Hepatocyte (in vitro differentiated cells): ENCODE measurements around the gene IL2. TPM values are rescaled to one million over a fixed set of nuclear protein-coding genes. Genes with fewer than 3 reads are reported as not detected.
A peak's percentile ranks its signal among the peaks of the same experiment; 100 is the strongest.

ENCODE experiments used
- DNase-seq: peaks from one replicate; pipeline ENCODE4 v3.0.0-alpha.2; 2016; ENCODE audit warnings: low spot score
- H2AFZ ChIP-seq: fragments of 200-600 bp; sonication (generic); 2 replicates; pipeline ENCODE4 v1.6.0; 2016; ENCODE audit warnings: antibody characterized with exemption, mild to moderate bottlenecking
- H3K27ac ChIP-seq: fragments of 200-600 bp; sonication (generic); 2 replicates; pipeline ENCODE4 v1.5.1; 2016; ENCODE audit warnings: mild to moderate bottlenecking
- H3K27me3 ChIP-seq: fragments of 200-600 bp; sonication (generic); 2 replicates; pipeline ENCODE4 v1.6.1; 2016
- H3K36me3 ChIP-seq: fragments of 200-600 bp; sonication (generic); replicated peaks from 2 replicates; pipeline ENCODE4 v1.5.1; 2016; ENCODE audit warnings: low read depth; ENCODE audit not compliant: insufficient read depth
- H3K4me1 ChIP-seq: fragments of 200-600 bp; sonication (generic); 2 replicates; pipeline ENCODE4 v1.5.1; 2016; ENCODE audit warnings: mild to moderate bottlenecking, moderate library complexity; ENCODE audit not compliant: insufficient read depth
- H3K4me2 ChIP-seq: fragments of 200-600 bp; sonication (generic); 2 replicates; pipeline ENCODE4 v1.6.0; 2016
- H3K4me3 ChIP-seq: fragments of 200-600 bp; sonication (generic); 2 replicates; pipeline ENCODE4 v1.5.1; 2016; ENCODE audit warnings: mild to moderate bottlenecking
- H3K79me2 ChIP-seq: fragments of 200-600 bp; sonication (generic); 2 replicates; pipeline ENCODE4 v1.6.0; 2017; ENCODE audit warnings: mild to moderate bottlenecking
- H3K9me2 ChIP-seq: fragments of 200-600 bp; sonication (generic); replicated peaks from 2 replicates; pipeline ENCODE4 v1.6.0; 2017; ENCODE audit warnings: mild to moderate bottlenecking; ENCODE audit not compliant: insufficient read depth
- H3K9me3 ChIP-seq: fragments of 200-600 bp; sonication (generic); 2 replicates; pipeline ENCODE4 v1.5.1; 2016; ENCODE audit warnings: low read depth, mild to moderate bottlenecking
- H4K20me1 ChIP-seq: fragments of 200-600 bp; sonication (generic); 2 replicates; pipeline ENCODE4 v1.6.0; 2016; ENCODE audit warnings: mild to moderate bottlenecking; ENCODE audit not compliant: insufficient read depth, poor library complexity, severe bottlenecking
- EZH2 ChIP-seq: fragments of 200-600 bp; sonication (generic); IDR thresholded peaks from 2 replicates; pipeline ENCODE4 v1.6.1; 2016; ENCODE audit warnings: antibody characterized with exemption, mild to moderate bottlenecking, borderline replicate concordance
- EZH2phosphoT487 ChIP-seq: fragments of 200-600 bp; sonication (generic); IDR thresholded peaks from one replicate; pipeline ENCODE4 v1.6.1; 2018; ENCODE audit warnings: antibody characterized with exemption, mild to moderate bottlenecking, low read depth, moderate library complexity; ENCODE audit not compliant: unreplicated experiment, severe bottlenecking
- WGBS: methylation state at CpG from one replicate; pipeline ENCODE4 v1.1.6; 2016; ENCODE audit warnings: low lambda C conversion rate; ENCODE audit errors: missing lambda C conversion rate; 5-methylcytosine and 5-hydroxymethylcytosine counted together
- polyA plus RNA-seq: library from polyadenylated mRNA; unstranded; fragments of >200 nt; fragmentation: Nextera tagmentation; extraction: Ambion mirVana; gene quantifications from 2 replicates; pipeline ENCODE4 v1.2.1, GENCODE V29; 2016
- total RNA-seq: library from RNA; depleted of rRNA; stranded (reverse); fragments of >200 nt; gene quantifications from 2 replicates; pipeline ENCODE4 v1.2.3, GENCODE V29; 2014
- TF ChIP-seq, protein P1 (sequence below): fragments of 200-600 bp; sonication (generic); IDR thresholded peaks from 2 replicates; pipeline ENCODE4 v1.5.1; 2016; ENCODE audit warnings: antibody characterized with exemption, mild to moderate bottlenecking; ENCODE audit not compliant: poor library complexity

IL2 gene
- total and polyA plus RNA-seq, 2 experiments from 2014 or later, result not detected

DNA sequence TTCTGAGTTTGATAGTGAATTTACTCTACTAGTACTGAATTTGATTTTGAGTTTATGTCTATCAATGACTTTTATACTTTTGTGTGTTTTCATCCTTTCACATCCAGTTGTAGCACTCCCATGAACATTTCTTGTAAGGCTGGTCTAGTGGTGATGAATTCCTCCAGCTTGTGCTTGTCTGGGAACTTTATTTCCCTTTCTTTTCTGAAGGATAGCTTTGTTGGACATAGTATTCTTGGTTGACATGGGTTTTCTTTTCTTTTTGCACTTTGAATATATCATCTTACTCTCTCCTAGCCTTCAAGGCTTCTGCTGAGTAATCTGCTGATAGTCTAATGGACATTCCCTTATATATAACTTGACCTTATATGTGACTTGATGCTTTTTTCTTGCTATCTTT is 32.5 kb upstream of the IL2 start:
- no peaks in the 10 kb centered on the region for H3K27me3 ChIP-seq
- TF ChIP-seq EZH2, result no peak
- H2AFZ ChIP-seq, result no peak overlapping the region
- H3K79me2 ChIP-seq, result no peaks in the 10 kb centered on the region
- no peak overlapping the region for H3K27ac ChIP-seq
- no peak for DNase-seq
- no peaks in the 10 kb centered on the region for H3K36me3 ChIP-seq
- no peak overlapping the region for H3K4me3 ChIP-seq
- H4K20me1 ChIP-seq, result no peaks in the 10 kb centered on the region
- no peaks in the 10 kb centered on the region for H3K9me2 ChIP-seq
- peaks cover 6% of the 10 kb centered on the region for H3K9me3 ChIP-seq
- no peaks in the 10 kb centered on the region for H3K4me1 ChIP-seq
- H3K4me2 ChIP-seq, result no peak overlapping the region

GRCh38 chr4:122483481-122483880 is 27.0 kb upstream of the IL2 start:
- no peaks in the 10 kb centered on the region for H3K9me3 ChIP-seq
- H3K9me2 ChIP-seq, result no peaks in the 10 kb centered on the region
- TF ChIP-seq EZH2phosphoT487 (no peak), EZH2 (no peak)
- TF ChIP-seq, protein P1, sequence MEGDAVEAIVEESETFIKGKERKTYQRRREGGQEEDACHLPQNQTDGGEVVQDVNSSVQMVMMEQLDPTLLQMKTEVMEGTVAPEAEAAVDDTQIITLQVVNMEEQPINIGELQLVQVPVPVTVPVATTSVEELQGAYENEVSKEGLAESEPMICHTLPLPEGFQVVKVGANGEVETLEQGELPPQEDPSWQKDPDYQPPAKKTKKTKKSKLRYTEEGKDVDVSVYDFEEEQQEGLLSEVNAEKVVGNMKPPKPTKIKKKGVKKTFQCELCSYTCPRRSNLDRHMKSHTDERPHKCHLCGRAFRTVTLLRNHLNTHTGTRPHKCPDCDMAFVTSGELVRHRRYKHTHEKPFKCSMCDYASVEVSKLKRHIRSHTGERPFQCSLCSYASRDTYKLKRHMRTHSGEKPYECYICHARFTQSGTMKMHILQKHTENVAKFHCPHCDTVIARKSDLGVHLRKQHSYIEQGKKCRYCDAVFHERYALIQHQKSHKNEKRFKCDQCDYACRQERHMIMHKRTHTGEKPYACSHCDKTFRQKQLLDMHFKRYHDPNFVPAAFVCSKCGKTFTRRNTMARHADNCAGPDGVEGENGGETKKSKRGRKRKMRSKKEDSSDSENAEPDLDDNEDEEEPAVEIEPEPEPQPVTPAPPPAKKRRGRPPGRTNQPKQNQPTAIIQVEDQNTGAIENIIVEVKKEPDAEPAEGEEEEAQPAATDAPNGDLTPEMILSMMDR, result no peak
- H3K4me3 ChIP-seq, result no peak overlapping the region
- no peaks in the 10 kb centered on the region for H4K20me1 ChIP-seq
- 67% methylated on average over 4 of the region's 4 CpGs for WGBS
- no peaks in the 10 kb centered on the region for H3K79me2 ChIP-seq
- H3K4me1 ChIP-seq, result peaks cover 6% of the 10 kb centered on the region
- no peak overlapping the region for H3K4me2 ChIP-seq
- H3K27me3 ChIP-seq, result no peaks in the 10 kb centered on the region
- DNase-seq, result no peak
- no peak overlapping the region for H2AFZ ChIP-seq
- no peaks in the 10 kb centered on the region for H3K36me3 ChIP-seq
- no peak overlapping the region for H3K27ac ChIP-seq

GRCh38 chr4:122481766-122482405 is 25.4 kb upstream of the IL2 start:
- Histone ChIP-seq H2AFZ (no peak overlapping the region), H3K27ac (peak overlapping the region; percentile 49), H3K36me3 (no peaks in the 10 kb centered on the region), H3K9me3 (no peaks in the 10 kb centered on the region), H3K4me3 (no peak overlapping the region), H4K20me1 (no peaks in the 10 kb centered on the region), H3K4me1 (peaks cover 6% of the 10 kb centered on the region), H3K27me3 (no peaks in the 10 kb centered on the region), H3K79me2 (no peaks in the 10 kb centered on the region), H3K4me2 (no peak overlapping the region), H3K9me2 (no peaks in the 10 kb centered on the region)
- TF ChIP-seq EZH2, result no peak
- no peak for TF ChIP-seq EZH2phosphoT487
- TF ChIP-seq, protein P1, result no peak
- WGBS, result 56% methylated on average over 4 of the region's 4 CpGs
- DNase-seq, result peak; percentile 6

DNA sequence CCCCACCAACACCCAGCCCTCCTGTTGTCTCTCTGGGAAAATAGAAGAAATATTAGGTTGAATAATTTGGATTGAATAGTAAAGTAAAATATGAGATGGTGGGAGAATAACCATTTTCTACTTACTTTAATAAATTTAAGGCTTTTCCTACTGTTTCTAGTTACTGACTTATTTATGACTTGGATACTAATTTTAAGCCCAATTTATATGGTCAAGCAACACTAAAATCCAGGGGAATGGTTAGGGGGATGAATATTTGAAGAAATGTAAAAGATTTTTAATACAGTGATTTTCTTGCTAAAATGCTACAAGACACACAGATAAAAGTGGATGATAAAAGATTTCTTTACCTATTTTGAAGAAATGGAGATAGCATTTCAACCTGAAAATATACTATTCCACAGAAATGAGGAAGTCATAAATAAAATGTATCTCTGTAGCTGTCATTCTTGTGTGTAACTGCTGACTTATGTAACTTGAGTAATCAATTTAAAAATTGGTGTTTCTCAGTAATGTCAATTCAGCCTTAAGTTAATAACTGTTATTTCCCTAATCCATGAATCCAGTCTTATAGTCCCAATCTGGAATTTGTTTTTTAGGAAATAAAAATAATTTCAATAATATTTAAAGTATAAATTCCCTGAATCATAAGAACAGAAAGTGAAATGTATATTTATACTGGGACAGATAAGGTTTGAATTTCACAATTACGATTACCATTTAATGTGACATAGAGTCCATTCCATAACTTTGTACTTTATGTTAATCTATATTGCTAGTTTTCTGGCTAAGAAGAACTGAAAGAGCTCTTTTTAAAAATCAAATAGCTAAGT is 24.3 kb upstream of the IL2 start:
- Histone ChIP-seq H4K20me1 (no peaks in the 10 kb centered on the region), H3K9me2 (no peaks in the 10 kb centered on the region), H3K9me3 (no peaks in the 10 kb centered on the region), H3K36me3 (no peaks in the 10 kb centered on the region), H3K4me2 (no peak overlapping the region), H3K27me3 (no peaks in the 10 kb centered on the region), H3K4me1 (peaks cover 6% of the 10 kb centered on the region), H3K79me2 (no peaks in the 10 kb centered on the region), H2AFZ (no peak overlapping the region), H3K4me3 (no peak overlapping the region), H3K27ac (peak overlapping the region; percentile 9)
- 95% methylated on average over 1 of the region's 1 CpG for WGBS
- no peak for DNase-seq
- TF ChIP-seq EZH2phosphoT487 (no peak), EZH2 (no peak)
- TF ChIP-seq, protein P1, result no peak
